IMR-90 (cell line): ENCODE data around the gene RAB15. TPM values are rescaled to one million over a fixed set of nuclear protein-coding genes. Genes with fewer than 3 reads are reported as not detected.

Experiments used
- ATAC-seq: fragments of 200-7000 bp; cut with Tn5 transposase; 2 replicates; pipeline ENCODE4 v1.9.1; 2020; ENCODE audit warnings: low read depth, mild to moderate bottlenecking, moderate library complexity
- BruUV-seq: library from RNA; stranded (reverse); fragments of 400-500 nt; replicated peaks from 2 replicates; lab custom pipeline; 2021; lab: Mats Ljungman, UMichigan
- CTCF ChIA-PET: fragments of 300-600 bp; formaldehyde crosslinking; extraction: SDS; loops from one replicate; lab custom pipeline; 2021; ENCODE audit warnings: antibody characterized with exemption; lab: Yijun Ruan, JAX
- POLR2A ChIA-PET: fragments of 300-600 bp; sonication (Branson Sonifier 250); formaldehyde crosslinking; loops from one replicate; lab custom pipeline; 2022; ENCODE audit warnings: antibody characterized with exemption; ENCODE audit not compliant: unreplicated experiment; lab: Charles Lee
- DNase-seq: peaks from one replicate; pipeline ENCODE4 v3.0.0; 2013
- H2AFZ ChIP-seq: replicated peaks from 2 replicates; pipeline ENCODE3; 2013; ENCODE audit warnings: low read length, mild to moderate bottlenecking; ENCODE audit not compliant: poor library complexity
- H2AK5ac ChIP-seq: 2 replicates; pipeline ENCODE4 v1.6.1; 2013; ENCODE audit warnings: low read depth, low read length, inconsistent platforms
- H2AK9ac ChIP-seq: replicated peaks from 2 replicates; pipeline ENCODE3; 2013; ENCODE audit warnings: mild to moderate bottlenecking, low read depth, low read length, moderate library complexity; ENCODE audit not compliant: poor library complexity
- H2BK120ac ChIP-seq: 2 replicates; pipeline ENCODE4 v1.6.1; 2013; ENCODE audit warnings: low read depth, low read length, inconsistent platforms
- H2BK15ac ChIP-seq: 3 replicates; pipeline ENCODE4 v1.6.1; 2013; ENCODE audit warnings: low read depth, low read length, inconsistent platforms
- H2BK20ac ChIP-seq: 2 replicates; pipeline ENCODE4 v1.6.1; 2013; ENCODE audit warnings: low read depth, mild to moderate bottlenecking, inconsistent platforms, low read length, moderate library complexity
- H2BK5ac ChIP-seq: 2 replicates; pipeline ENCODE4 v1.6.1; 2013; ENCODE audit warnings: mild to moderate bottlenecking, low read depth, low read length, inconsistent platforms; ENCODE audit not compliant: poor library complexity, severe bottlenecking
- H3K14ac ChIP-seq: replicated peaks from 2 replicates; pipeline ENCODE4 v1.6.1; 2013; ENCODE audit warnings: low read depth, low read length, inconsistent platforms
- H3K18ac ChIP-seq: 2 replicates; pipeline ENCODE4 v1.6.1; 2013; ENCODE audit warnings: low read depth, low read length, control low read depth
- H3K23ac ChIP-seq: 2 replicates; pipeline ENCODE4 v1.6.1; 2013; ENCODE audit warnings: low read depth, low read length, inconsistent platforms
- H3K27ac ChIP-seq: 2 replicates; pipeline ENCODE4 v1.5.1; 2013; ENCODE audit warnings: mild to moderate bottlenecking, control low read depth, low read length; ENCODE audit not compliant: insufficient read depth
- H3K27me3 ChIP-seq: 2 replicates; pipeline ENCODE4 v1.6.1; 2013; ENCODE audit warnings: low read length; ENCODE audit not compliant: control insufficient read depth, insufficient read depth
- H3K36me3 ChIP-seq: 2 replicates; pipeline ENCODE4 v1.6.1; 2013; ENCODE audit warnings: low read length, mixed read lengths; ENCODE audit not compliant: control insufficient read depth, insufficient read depth
- H3K4ac ChIP-seq: 2 replicates; pipeline ENCODE4 v1.6.1; 2013; ENCODE audit warnings: low read depth, low read length, inconsistent platforms
- H3K4me1 ChIP-seq: 2 replicates; pipeline ENCODE4 v1.6.1; 2013; ENCODE audit warnings: low read length, mixed read lengths; ENCODE audit not compliant: control insufficient read depth, insufficient read depth
- H3K4me2 ChIP-seq: 2 replicates; pipeline ENCODE4 v1.6.1; 2013; ENCODE audit warnings: low read depth, mild to moderate bottlenecking, control low read depth, low read length, moderate library complexity
- H3K4me3 ChIP-seq: 2 replicates; pipeline ENCODE4 v1.5.1; 2013; ENCODE audit warnings: low read depth, mild to moderate bottlenecking, control low read depth, low read length, moderate library complexity; ENCODE audit not compliant: insufficient read depth
- H3K56ac ChIP-seq: 2 replicates; pipeline ENCODE4 v1.6.1; 2013; ENCODE audit warnings: low read length, inconsistent platforms; ENCODE audit not compliant: insufficient read depth; ENCODE audit errors: extremely low read depth
- H3K79me1 ChIP-seq, 2 experiments: 2 replicates each; pipeline ENCODE4 v1.6.1; 2013; ENCODE audit warnings: low read length in 2 of 2, inconsistent platforms in 1 of 2, low read depth in 1 of 2
- H3K9ac ChIP-seq: 2 replicates; pipeline ENCODE4 v1.6.1; 2013; ENCODE audit warnings: low read depth, low read length, control low read depth
- H3K9me1 ChIP-seq: 2 replicates; pipeline ENCODE4 v1.6.1; 2013; ENCODE audit warnings: low read length, inconsistent platforms; ENCODE audit not compliant: insufficient read depth
- H3K9me3 ChIP-seq: 2 replicates; pipeline ENCODE4 v1.6.1; 2013; ENCODE audit warnings: low read length; ENCODE audit not compliant: control insufficient read depth, insufficient read depth
- H4K20me1 ChIP-seq: 2 replicates; pipeline ENCODE4 v1.6.1; 2013; ENCODE audit warnings: low read length, inconsistent platforms; ENCODE audit not compliant: insufficient read depth
- H4K5ac ChIP-seq: 2 replicates; pipeline ENCODE4 v1.6.1; 2013; ENCODE audit warnings: mild to moderate bottlenecking, low read depth, low read length, control low read depth
- H4K8ac ChIP-seq, 2 experiments: 2 replicates each; pipeline ENCODE4 v1.6.1; 2013; ENCODE audit warnings: low read depth in 2 of 2, low read length in 2 of 2, control low read depth in 1 of 2, inconsistent platforms in 1 of 2
- H4K91ac ChIP-seq: 2 replicates; pipeline ENCODE4 v1.6.1; 2013; ENCODE audit warnings: low read depth, low read length, inconsistent platforms; ENCODE audit not compliant: insufficient read depth
- BHLHE40 ChIP-seq: fragments of 150-350 bp; IDR thresholded peaks from 2 replicates; pipeline ENCODE4 v1.6.1; 2016; ENCODE audit warnings: mild to moderate bottlenecking, low read depth, low read length
- CEBPB ChIP-seq: IDR thresholded peaks from 2 replicates; pipeline ENCODE4 v1.6.1; 2012; ENCODE audit warnings: low read depth, low read length, improper control_type of control experiment
- CHD1 ChIP-seq: IDR thresholded peaks from 2 replicates; pipeline ENCODE4 v1.6.1; 2012; ENCODE audit warnings: low read depth, low read length, improper control_type of control experiment
- CTCF ChIP-seq: conservative IDR thresholded peaks from 2 replicates; pipeline ENCODE4 v1.5.1; 2012; ENCODE audit warnings: mild to moderate bottlenecking, low read depth, low read length, improper control_type of control experiment
- ELK1 ChIP-seq: fragments of 150-350 bp; IDR thresholded peaks from 2 replicates; pipeline ENCODE4 v1.6.1; 2016; ENCODE audit warnings: low read depth, mild to moderate bottlenecking, low read length, moderate library complexity, borderline replicate concordance
- FOS ChIP-seq: fragments of 150-350 bp; IDR thresholded peaks from 2 replicates; pipeline ENCODE4 v1.6.1; 2016; ENCODE audit warnings: low read depth, low read length
- MAFK ChIP-seq: IDR thresholded peaks from 2 replicates; pipeline ENCODE4 v1.6.1; 2012; ENCODE audit warnings: low read depth, low read length, improper control_type of control experiment
- MAZ ChIP-seq: IDR thresholded peaks from 2 replicates; pipeline ENCODE4 v1.6.1; 2012; ENCODE audit warnings: low read depth, mild to moderate bottlenecking, low read length, improper control_type of control experiment, moderate library complexity, borderline replicate concordance
- MXI1 ChIP-seq: IDR thresholded peaks from 2 replicates; pipeline ENCODE4 v1.6.1; 2012; ENCODE audit warnings: low read depth, mild to moderate bottlenecking, low read length, moderate library complexity, borderline replicate concordance
- NFE2L2 ChIP-seq: fragments of 150-350 bp; IDR thresholded peaks from 2 replicates; pipeline ENCODE4 v1.6.1; 2016; ENCODE audit warnings: low read depth, mild to moderate bottlenecking, low read length
- RAD21 ChIP-seq: IDR thresholded peaks from 2 replicates; pipeline ENCODE4 v1.6.1; 2012; ENCODE audit warnings: low read length, improper control_type of control experiment
- RCOR1 ChIP-seq: IDR thresholded peaks from 2 replicates; pipeline ENCODE4 v1.6.1; 2012; ENCODE audit warnings: mild to moderate bottlenecking, low read length, improper control_type of control experiment; ENCODE audit not compliant: insufficient replicate concordance
- SMC3 ChIP-seq: fragments of 150-350 bp; IDR thresholded peaks from 2 replicates; pipeline ENCODE4 v1.6.1; 2016; ENCODE audit warnings: low read depth, mild to moderate bottlenecking, antibody characterized with exemption, low read length, moderate library complexity
- USF2 ChIP-seq: fragments of 150-350 bp; IDR thresholded peaks from 2 replicates; pipeline ENCODE4 v1.6.1; 2017; ENCODE audit warnings: mild to moderate bottlenecking, antibody characterized with exemption, low read length, low read depth
- WGBS, 2 experiments: methylation state at CpG; one replicate each; pipeline versions ENCODE4 v1.1.5 to v1.1.7; 2013; ENCODE audit warnings: missing lambda C conversion rate in 2 of 2; ENCODE audit not compliant: insufficient read length in 1 of 2; ENCODE audit errors: extremely low coverage in 2 of 2; 5-methylcytosine and 5-hydroxymethylcytosine counted together
- dilution Hi-C: fragments of 300-500 bp; cut with HindIII; formaldehyde crosslinking; loops from one replicate; pipeline ENCODE4 v1.14.3; 2018; ENCODE audit warnings: low sequenced_read_pairs; ENCODE audit not compliant: unreplicated experiment
- in situ Hi-C: fragments of 300-500 bp; cut with MboI; formaldehyde crosslinking; loops from 3 replicates; pipeline ENCODE4 v1.14.3; 2019; ENCODE audit warnings: low sequenced_read_pairs, inconsistent platforms, mixed read lengths
- intact Hi-C: fragments of 100-400 bp; cut with micrococcal nuclease; formaldehyde crosslinking; loops from 2 replicates; pipeline ENCODE4 v1.10.0; 2022
- polyA plus RNA-seq, 3 experiments: library from polyadenylated mRNA; depleted of rRNA; stranded (reverse); fragments of >200 nt; gene quantifications; 2 replicates each; pipeline ENCODE4 v1.2.3, GENCODE V29; 2012; ENCODE audit warnings: low replicate concordance in 1 of 3
- total RNA-seq: library from RNA; depleted of rRNA; stranded (reverse); fragments of >200 nt; gene quantifications from 2 replicates; pipeline ENCODE4 v1.2.3, GENCODE V29; 2012

The RAB15 gene
- total and polyA plus RNA-seq, 2 of the 4 experiments (the other 2 are of a cell fraction): 3.4 to 7.8 TPM

- Histone ChIP-seq H4K5ac (no peak overlapping the region), H3K9me1 (no peaks in the 10 kb centered on the region), H2BK120ac (no peak overlapping the region), H2AFZ (no peak overlapping the region), H3K36me3 (peaks cover 9% of the 10 kb centered on the region), H3K9me3 (no peaks in the 10 kb centered on the region), H3K4me2 (no peak overlapping the region), H4K20me1 (no peaks in the 10 kb centered on the region), H4K8ac (no peak overlapping the region), H2BK15ac (no peak overlapping the region), H2BK5ac (no peak overlapping the region), H3K79me1 (no peaks in the 10 kb centered on the region; a peak in 1 of 4 replicates), H3K23ac (no peak overlapping the region), H2AK5ac (no peak overlapping the region), H3K14ac (no peak overlapping the region), H3K27ac (no peak overlapping the region), H2AK9ac (peak overlapping the region; percentile 26), H3K18ac (no peak overlapping the region), H3K27me3 (no peaks in the 10 kb centered on the region), H4K91ac (no peak overlapping the region), H3K56ac (no peak overlapping the region), H3K4ac (no peak overlapping the region), H3K4me3 (no peak overlapping the region), H2BK20ac (no peak overlapping the region), H3K4me1 (no peaks in the 10 kb centered on the region), H3K9ac (no peak overlapping the region)
- in situ Hi-C loops: no loop called here
- no CpG with 5 or more reads among the region's 9 CpGs for WGBS, 2 experiments
- POLR2A ChIA-PET: no interaction called here
- ATAC-seq: peak; percentile 99
- TF ChIP-seq FOS: no peak
- no peak for TF ChIP-seq MXI1
- TF ChIP-seq CEBPB: no peak
- TF ChIP-seq USF2: no peak
- no peak for TF ChIP-seq BHLHE40
- TF ChIP-seq MAZ: no peak
- TF ChIP-seq RAD21: peak; percentile 59
- TF ChIP-seq MAFK: no peak
- peak; percentile 78 for TF ChIP-seq CTCF
- TF ChIP-seq ELK1: no peak
- TF ChIP-seq RCOR1: no peak
- TF ChIP-seq NFE2L2: no peak
- peak; percentile 56 for TF ChIP-seq SMC3
- no peak for TF ChIP-seq CHD1
- dilution Hi-C loops: no loop called here
- intact Hi-C loops: loop anchor here (1.0 kb wide), 1 partner anchor 34 kb away; the partner anchor contains the start of gene FNTB
- CTCF ChIA-PET: interaction anchor here (0.6 to 2.3 kb wide), 15 partner anchors 10 to 463 kb away, joined by 3 to 34 read pairs (median 4); partner anchors contain the start of gene FNTB
- DNase-seq: peak; percentile 83
- BruUV-seq: no TSS peak
Measured at GRCh38 chr14:65019944-65020566, 47.9 kb upstream of the RAB15 start.
